ENCODE measurements around the gene VWA2.

Gene VWA2

DNA sequence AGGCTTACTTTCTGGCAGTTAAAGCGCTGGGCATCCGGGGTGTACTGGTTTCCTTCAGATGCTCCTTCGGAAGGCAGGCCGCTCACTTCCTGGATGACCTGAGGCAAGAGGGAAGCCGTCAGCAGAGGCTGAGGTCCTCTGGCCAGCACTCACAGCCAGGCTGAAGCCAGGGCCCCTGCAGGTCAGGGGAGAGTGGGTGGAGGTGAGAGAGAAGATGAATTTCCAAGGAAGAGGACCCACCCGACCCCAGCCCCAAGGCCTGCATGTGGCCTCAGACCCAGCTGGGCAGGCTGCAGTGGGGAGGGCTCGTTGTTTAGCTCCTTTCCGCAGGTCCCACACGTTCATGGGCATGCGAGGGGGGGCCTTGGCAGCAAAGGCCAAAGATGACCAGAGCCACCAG, 71.3 kb downstream of the VWA2 start:
- Histone ChIP-seq H3K4me3 (ENCODE audit: low read length) (no peak overlapping the region), H2AFZ (ENCODE audit: low read depth, low read length) (no peak overlapping the region), H3K4me1 (ENCODE audit: insufficient read depth, low read length) (peaks cover 11% of the 10 kb centered on the region), H3K9me3 (ENCODE audit: low read length) (no peaks in the 10 kb centered on the region), H3K36me3 (ENCODE audit: insufficient read depth, low read length) (no peaks in the 10 kb centered on the region), H3K27me3 (ENCODE audit: insufficient read depth, low read length) (no peaks in the 10 kb centered on the region)

- Histone ChIP-seq H3K36me3 (ENCODE audit: insufficient read depth, low read length) (no peaks in the 10 kb centered on the region), H3K9me3 (ENCODE audit: low read length) (no peaks in the 10 kb centered on the region), H3K4me1 (ENCODE audit: insufficient read depth, low read length) (peaks cover 11% of the 10 kb centered on the region), H3K4me3 (ENCODE audit: low read length) (no peak overlapping the region), H3K27me3 (ENCODE audit: insufficient read depth, low read length) (no peaks in the 10 kb centered on the region), H2AFZ (ENCODE audit: low read depth, low read length) (no peak overlapping the region)
Measured at GRCh38 chr10:114311023-114311422, 72.0 kb downstream of the VWA2 start.

DNA sequence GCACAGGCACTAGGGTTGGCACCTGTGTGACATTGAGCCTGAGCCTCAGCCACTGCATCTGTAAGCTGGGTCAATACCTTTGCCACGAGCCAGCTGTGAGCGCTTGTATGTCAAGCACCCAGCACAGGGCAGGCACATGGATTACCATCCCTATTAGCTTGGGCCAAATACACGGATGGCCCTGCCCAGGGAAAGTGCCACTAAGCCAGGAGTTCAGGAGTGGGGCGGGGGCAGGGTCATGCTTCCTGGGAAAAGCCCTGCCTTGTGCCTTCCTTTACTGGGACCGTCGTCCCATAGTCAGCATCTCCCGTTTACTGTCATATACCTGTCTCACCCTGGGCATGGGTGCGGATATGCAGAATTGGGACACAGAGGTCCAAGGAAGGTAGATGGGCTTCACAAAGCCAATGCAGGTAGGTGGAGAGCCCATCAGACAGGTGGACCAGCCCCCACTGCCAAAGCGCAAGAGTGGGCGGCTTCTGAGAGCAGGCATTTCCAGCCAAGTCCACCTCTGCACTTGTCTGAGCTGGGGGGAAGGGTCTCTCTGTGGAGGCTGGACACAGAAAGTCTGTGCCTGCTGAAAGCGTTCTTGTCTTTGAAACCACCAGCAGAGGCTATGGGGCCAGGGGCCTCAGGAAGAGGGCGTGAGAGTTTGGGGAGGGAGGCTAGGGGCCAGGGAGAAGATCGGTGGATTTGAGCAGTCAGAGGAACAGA, 72.6 kb downstream of the VWA2 start:
- H2AFZ ChIP-seq (ENCODE audit: low read depth, low read length), result no peak overlapping the region
- peaks cover 11% of the 10 kb centered on the region for H3K4me1 ChIP-seq (ENCODE audit: insufficient read depth, low read length)
- H3K27me3 ChIP-seq (ENCODE audit: insufficient read depth, low read length), result no peaks in the 10 kb centered on the region
- no peak overlapping the region for H3K4me3 ChIP-seq (ENCODE audit: low read length)
- no peaks in the 10 kb centered on the region for H3K9me3 ChIP-seq (ENCODE audit: low read length)
- no peaks in the 10 kb centered on the region for H3K36me3 ChIP-seq (ENCODE audit: insufficient read depth, low read length)

DNA sequence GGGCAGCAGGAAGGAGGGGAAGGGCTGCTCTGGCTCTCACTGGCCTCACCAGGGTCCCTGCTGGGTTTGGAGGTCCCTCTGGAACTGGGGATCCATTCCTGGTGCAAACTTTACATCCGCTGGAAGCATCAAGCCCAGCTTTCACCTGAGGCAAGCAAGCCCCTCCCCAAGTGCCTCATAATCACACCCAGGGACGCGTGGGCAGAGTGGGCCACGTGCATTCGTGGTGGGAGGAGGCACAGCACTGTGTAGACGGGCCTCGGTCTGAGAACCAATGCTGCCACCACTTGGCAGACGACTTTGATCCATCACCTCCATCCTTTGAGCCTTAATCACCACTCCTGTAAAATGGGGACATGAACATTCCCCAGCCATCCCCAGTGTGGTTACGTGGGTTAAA, 74.1 kb downstream of the VWA2 start:
- no peak overlapping the region for H3K4me3 ChIP-seq (ENCODE audit: low read length)
- H3K9me3 ChIP-seq (ENCODE audit: low read length), result no peaks in the 10 kb centered on the region
- no peak overlapping the region for H2AFZ ChIP-seq (ENCODE audit: low read depth, low read length)
- H3K36me3 ChIP-seq (ENCODE audit: insufficient read depth, low read length), result no peaks in the 10 kb centered on the region
- H3K4me1 ChIP-seq (ENCODE audit: insufficient read depth, low read length), result peaks cover 8% of the 10 kb centered on the region
- H3K27me3 ChIP-seq (ENCODE audit: insufficient read depth, low read length), result no peaks in the 10 kb centered on the region

GRCh38 chr10:114313866-114314265, 74.8 kb downstream of the VWA2 start:
- peaks cover 1% of the 10 kb centered on the region for H3K4me1 ChIP-seq (ENCODE audit: insufficient read depth, low read length)
- H3K4me3 ChIP-seq (ENCODE audit: low read length), result no peak overlapping the region
- H3K27me3 ChIP-seq (ENCODE audit: insufficient read depth, low read length), result no peaks in the 10 kb centered on the region
- no peak overlapping the region for H2AFZ ChIP-seq (ENCODE audit: low read depth, low read length)
- H3K9me3 ChIP-seq (ENCODE audit: low read length), result no peaks in the 10 kb centered on the region
- no peaks in the 10 kb centered on the region for H3K36me3 ChIP-seq (ENCODE audit: insufficient read depth, low read length)

- Histone ChIP-seq H3K4me3 (ENCODE audit: low read length) (no peak overlapping the region), H3K27me3 (ENCODE audit: insufficient read depth, low read length) (no peaks in the 10 kb centered on the region), H3K9me3 (ENCODE audit: low read length) (peaks cover 2% of the 10 kb centered on the region), H2AFZ (ENCODE audit: low read depth, low read length) (no peak overlapping the region), H3K4me1 (ENCODE audit: insufficient read depth, low read length) (no peaks in the 10 kb centered on the region), H3K36me3 (ENCODE audit: insufficient read depth, low read length) (no peaks in the 10 kb centered on the region)
Measured at GRCh38 chr10:114315566-114316420, 76.7 kb downstream of the VWA2 start.

DNA sequence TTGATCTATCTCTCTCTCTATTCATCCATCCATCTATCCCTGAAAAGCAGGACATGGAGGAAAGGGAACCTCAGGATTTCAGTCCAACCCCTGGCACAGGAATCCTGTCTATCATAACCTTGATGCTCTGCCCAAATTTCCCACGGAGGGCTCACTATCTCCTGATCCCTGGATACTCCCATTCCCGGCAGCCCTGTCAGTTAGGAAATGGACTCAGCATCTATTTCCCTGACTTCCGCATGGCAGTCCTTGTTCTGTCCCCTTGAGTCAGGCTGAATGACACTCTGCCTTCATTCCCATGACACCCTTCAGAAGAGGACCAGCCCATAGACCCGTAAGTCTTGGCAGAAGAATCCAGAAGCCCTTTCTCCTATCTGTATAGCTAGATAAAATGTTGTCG, 77.7 kb downstream of the VWA2 start:
- no peaks in the 10 kb centered on the region for H3K27me3 ChIP-seq (ENCODE audit: insufficient read depth, low read length)

GRCh38 chr10:114319406-114320248, 80.6 kb downstream of the VWA2 start:
- Histone ChIP-seq H3K4me3 (ENCODE audit: low read length) (no peak overlapping the region), H2AFZ (ENCODE audit: low read depth, low read length) (no peak overlapping the region), H3K9me3 (ENCODE audit: low read length) (peaks cover 2% of the 10 kb centered on the region), H3K4me1 (ENCODE audit: insufficient read depth, low read length) (no peaks in the 10 kb centered on the region), H3K27me3 (ENCODE audit: insufficient read depth, low read length) (no peaks in the 10 kb centered on the region), H3K36me3 (ENCODE audit: insufficient read depth, low read length) (no peaks in the 10 kb centered on the region)

More for the DNA sequence above, 77.7 kb downstream of the VWA2 start:
- Histone ChIP-seq H3K36me3 (ENCODE audit: insufficient read depth, low read length) (no peaks in the 10 kb centered on the region), H2AFZ (ENCODE audit: low read depth, low read length) (no peak overlapping the region), H3K4me1 (ENCODE audit: insufficient read depth, low read length) (no peaks in the 10 kb centered on the region), H3K4me3 (ENCODE audit: low read length) (no peak overlapping the region), H3K9me3 (ENCODE audit: low read length) (peaks cover 2% of the 10 kb centered on the region)

DNA sequence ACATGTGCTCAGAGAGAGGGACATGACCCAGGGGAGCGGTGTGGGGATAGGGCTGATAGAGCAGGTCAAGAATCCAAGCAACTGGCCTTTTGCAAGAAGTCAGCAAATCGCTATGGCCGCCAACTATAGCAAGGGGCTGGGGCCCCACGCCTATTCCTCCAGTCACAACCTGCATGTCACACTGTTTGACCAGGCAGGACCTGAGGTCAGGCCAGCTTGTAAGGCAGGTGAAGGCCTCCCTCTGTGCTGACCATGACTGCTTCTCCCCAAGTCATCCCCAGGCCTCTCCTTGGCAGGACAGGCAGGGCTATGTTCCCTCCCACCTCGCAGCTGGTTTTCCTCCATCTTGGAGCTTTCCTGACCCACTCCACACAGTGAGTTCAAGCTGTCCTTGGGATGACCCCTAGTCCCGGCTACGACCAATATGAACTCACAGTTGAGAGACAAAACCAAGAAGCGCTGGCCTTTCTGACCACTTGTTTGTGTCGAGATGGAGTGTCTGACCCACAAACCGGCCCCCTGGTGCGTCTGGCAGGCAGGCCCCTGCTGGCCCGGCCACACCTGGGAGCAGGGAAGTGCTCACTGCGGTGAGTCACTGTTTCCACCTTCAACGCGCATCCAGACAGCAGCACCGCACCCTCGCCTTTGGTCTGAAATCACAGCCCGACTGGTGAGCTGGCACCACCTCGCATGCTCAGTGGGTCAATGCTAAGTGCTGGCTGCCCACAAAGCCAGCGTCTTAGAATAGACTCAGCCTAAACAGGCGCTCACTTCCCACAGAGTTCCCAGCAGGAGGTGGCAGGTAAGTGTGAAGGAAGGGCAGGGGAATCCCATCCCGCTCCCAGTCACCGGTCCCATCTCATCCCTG, 81.4 kb downstream of the VWA2 start:
- H3K4me3 ChIP-seq (ENCODE audit: low read length), result no peak overlapping the region
- H3K36me3 ChIP-seq (ENCODE audit: insufficient read depth, low read length), result no peaks in the 10 kb centered on the region
- H2AFZ ChIP-seq (ENCODE audit: low read depth, low read length), result no peak overlapping the region
- no peaks in the 10 kb centered on the region for H3K4me1 ChIP-seq (ENCODE audit: insufficient read depth, low read length)
- no peaks in the 10 kb centered on the region for H3K27me3 ChIP-seq (ENCODE audit: insufficient read depth, low read length)
- peaks cover 2% of the 10 kb centered on the region for H3K9me3 ChIP-seq (ENCODE audit: low read length)

- no peaks in the 10 kb centered on the region for H3K27me3 ChIP-seq (ENCODE audit: insufficient read depth, low read length)
- H3K9me3 ChIP-seq (ENCODE audit: low read length), result peaks cover 2% of the 10 kb centered on the region
- H2AFZ ChIP-seq (ENCODE audit: low read depth, low read length), result no peak overlapping the region
- no peaks in the 10 kb centered on the region for H3K4me1 ChIP-seq (ENCODE audit: insufficient read depth, low read length)
- no peak overlapping the region for H3K4me3 ChIP-seq (ENCODE audit: low read length)
- no peaks in the 10 kb centered on the region for H3K36me3 ChIP-seq (ENCODE audit: insufficient read depth, low read length)
Measured at GRCh38 chr10:114322344-114322743, 83.3 kb downstream of the VWA2 start.

- Histone ChIP-seq H3K9me3 (ENCODE audit: low read length) (peaks cover 2% of the 10 kb centered on the region), H3K36me3 (ENCODE audit: insufficient read depth, low read length) (no peaks in the 10 kb centered on the region), H3K4me1 (ENCODE audit: insufficient read depth, low read length) (no peaks in the 10 kb centered on the region), H3K4me3 (ENCODE audit: low read length) (no peak overlapping the region), H3K27me3 (ENCODE audit: insufficient read depth, low read length) (no peaks in the 10 kb centered on the region), H2AFZ (ENCODE audit: low read depth, low read length) (no peak overlapping the region)
Measured at GRCh38 chr10:114323023-114323422, 84.0 kb downstream of the VWA2 start.

GRCh38 chr10:114326795-114327194, 87.7 kb downstream of the VWA2 start:
- no peaks in the 10 kb centered on the region for H3K9me3 ChIP-seq (ENCODE audit: low read length)
- no peak overlapping the region for H2AFZ ChIP-seq (ENCODE audit: low read depth, low read length)
- no peaks in the 10 kb centered on the region for H3K4me1 ChIP-seq (ENCODE audit: insufficient read depth, low read length)
- H3K27me3 ChIP-seq (ENCODE audit: insufficient read depth, low read length), result no peaks in the 10 kb centered on the region
- no peaks in the 10 kb centered on the region for H3K36me3 ChIP-seq (ENCODE audit: insufficient read depth, low read length)
- H3K4me3 ChIP-seq (ENCODE audit: low read length), result no peak overlapping the region

All from neuron (in vitro differentiated cells).